ENCODE data around the gene UPK1A.

The UPK1A gene

GRCh38 chr19:35622750-35623149, 43.6 kb upstream of the UPK1A start:
- Histone ChIP-seq H3K27ac (no peak overlapping the region), H3K4me3 (ENCODE audit: low read depth in 1 of 2, low read length in 1 of 2) (no peak overlapping the region), H3K27me3 (no peaks in the 10 kb centered on the region), H3K9me3 (no peaks in the 10 kb centered on the region), H3K4me1 (ENCODE audit: control insufficient read depth in 1 of 2, insufficient read depth in 1 of 2, low read depth in 1 of 2, low read length in 1 of 2) (no peaks in the 10 kb centered on the region), H3K36me3 (peaks cover 18% of the 10 kb centered on the region)
- no peak for TF ChIP-seq CTCF (IDR thresholded peaks at IDR 0.05)

GRCh38 chr19:35623327-35624010, 42.8 kb upstream of the UPK1A start:
- no peaks in the 10 kb centered on the region for H3K27me3 ChIP-seq
- no peaks in the 10 kb centered on the region for H3K9me3 ChIP-seq
- H3K4me3 ChIP-seq (ENCODE audit: low read depth in 1 of 2, low read length in 1 of 2), result no peak overlapping the region
- no peak overlapping the region for H3K27ac ChIP-seq
- peaks cover 11% of the 10 kb centered on the region for H3K36me3 ChIP-seq
- TF ChIP-seq CTCF (IDR thresholded peaks at IDR 0.05), result no peak
- H3K4me1 ChIP-seq (ENCODE audit: control insufficient read depth in 1 of 2, insufficient read depth in 1 of 2, low read depth in 1 of 2, low read length in 1 of 2), result peaks cover 5 to 6% of the 10 kb centered on the region in 2 experiments

GRCh38 chr19:35628264-35628564, 38.1 kb upstream of the UPK1A start:
- H3K27ac ChIP-seq, result peak overlapping the region; percentile 84
- no peaks in the 10 kb centered on the region for H3K9me3 ChIP-seq
- H3K27me3 ChIP-seq, result no peaks in the 10 kb centered on the region
- no peak for TF ChIP-seq CTCF (IDR thresholded peaks at IDR 0.05)
- H3K4me3 ChIP-seq (ENCODE audit: low read depth in 1 of 2, low read length in 1 of 2), result peak overlapping the region; percentile 79 to 97
- peaks cover 30% of the 10 kb centered on the region for H3K36me3 ChIP-seq
- H3K4me1 ChIP-seq (ENCODE audit: control insufficient read depth in 1 of 2, insufficient read depth in 1 of 2, low read depth in 1 of 2, low read length in 1 of 2), result peaks cover 13 to 16% of the 10 kb centered on the region in 2 experiments

GRCh38 chr19:35628565-35629331, 37.6 kb upstream of the UPK1A start, which contains the start of gene RBM42:
RBM42 (plus strand) TSS chr19:35629036; CDS start chr19:35629154, 118 bp downstream.
- H3K4me1 ChIP-seq (ENCODE audit: control insufficient read depth in 1 of 2, insufficient read depth in 1 of 2, low read depth in 1 of 2, low read length in 1 of 2), result peaks cover 13 to 16% of the 10 kb centered on the region in 2 experiments
- H3K4me3 ChIP-seq (ENCODE audit: low read depth in 1 of 2, low read length in 1 of 2), result peak within 1 kb of the TSS; percentile 79 to 97
- no peaks in the 10 kb centered on the region for H3K9me3 ChIP-seq
- peak within 1 kb of the TSS; percentile 84 for H3K27ac ChIP-seq
- TF ChIP-seq CTCF (IDR thresholded peaks at IDR 0.05), result no peak
- no peaks in the 10 kb centered on the region for H3K27me3 ChIP-seq
- peaks cover 35% of the 10 kb centered on the region for H3K36me3 ChIP-seq

GRCh38 chr19:35629332-35629633, 37.0 kb upstream of the UPK1A start:
- peaks cover 13 to 16% of the 10 kb centered on the region in 2 experiments for H3K4me1 ChIP-seq (ENCODE audit: control insufficient read depth in 1 of 2, insufficient read depth in 1 of 2, low read depth in 1 of 2, low read length in 1 of 2)
- H3K27me3 ChIP-seq, result no peaks in the 10 kb centered on the region
- peaks cover 40% of the 10 kb centered on the region for H3K36me3 ChIP-seq
- no peaks in the 10 kb centered on the region for H3K9me3 ChIP-seq
- peak overlapping the region; percentile 84 for H3K27ac ChIP-seq
- peak overlapping the region; percentile 79 to 97 for H3K4me3 ChIP-seq (ENCODE audit: low read depth in 1 of 2, low read length in 1 of 2)
- no peak for TF ChIP-seq CTCF (IDR thresholded peaks at IDR 0.05)

Data from neutrophil (primary cell).